PC-3 (cell line): ENCODE data around the gene KRT1.

Experiments used
- EZH2phosphoT487 ChIP-seq: fragments of 300-600 bp; sonication (generic); IDR thresholded peaks from 2 replicates; pipeline ENCODE4 v1.6.1; 2018; ENCODE audit warnings: mild to moderate bottlenecking, antibody characterized with exemption, low read length, borderline replicate concordance
- TF ChIP-seq, protein P1 (sequence below): fragments of 300-600 bp; sonication (generic); conservative IDR thresholded peaks from 2 replicates; pipeline ENCODE4 v1.5.1; 2017; ENCODE audit warnings: antibody characterized with exemption, low read depth, mild to moderate bottlenecking, low read length

DNA sequence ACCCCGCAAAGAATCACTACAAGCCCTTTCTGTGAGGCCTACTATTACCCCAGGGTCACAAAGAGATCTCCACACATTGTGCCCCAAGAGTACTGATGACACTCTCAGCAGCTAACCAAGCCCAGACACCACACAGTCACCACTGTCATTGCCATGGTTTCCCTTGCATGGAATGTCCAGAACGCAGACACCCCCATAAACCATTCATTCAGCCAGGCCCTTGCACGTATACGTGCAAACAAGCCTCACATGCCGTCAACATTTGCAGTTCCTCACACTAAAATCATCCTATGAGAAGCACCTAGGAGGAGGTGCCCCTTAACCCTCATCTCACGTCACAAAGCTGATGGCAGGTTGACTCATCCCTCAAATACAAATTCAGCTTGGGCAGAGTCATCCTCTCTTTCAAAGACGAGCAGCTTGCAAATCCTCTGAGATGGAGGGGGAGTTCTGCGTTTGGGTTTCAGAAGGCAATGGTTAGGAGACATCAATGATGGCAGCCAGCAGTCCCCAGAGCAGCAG lies 40.2 kb upstream of the KRT1 start:
- TF ChIP-seq EZH2phosphoT487 = no peak
- TF ChIP-seq, protein P1, sequence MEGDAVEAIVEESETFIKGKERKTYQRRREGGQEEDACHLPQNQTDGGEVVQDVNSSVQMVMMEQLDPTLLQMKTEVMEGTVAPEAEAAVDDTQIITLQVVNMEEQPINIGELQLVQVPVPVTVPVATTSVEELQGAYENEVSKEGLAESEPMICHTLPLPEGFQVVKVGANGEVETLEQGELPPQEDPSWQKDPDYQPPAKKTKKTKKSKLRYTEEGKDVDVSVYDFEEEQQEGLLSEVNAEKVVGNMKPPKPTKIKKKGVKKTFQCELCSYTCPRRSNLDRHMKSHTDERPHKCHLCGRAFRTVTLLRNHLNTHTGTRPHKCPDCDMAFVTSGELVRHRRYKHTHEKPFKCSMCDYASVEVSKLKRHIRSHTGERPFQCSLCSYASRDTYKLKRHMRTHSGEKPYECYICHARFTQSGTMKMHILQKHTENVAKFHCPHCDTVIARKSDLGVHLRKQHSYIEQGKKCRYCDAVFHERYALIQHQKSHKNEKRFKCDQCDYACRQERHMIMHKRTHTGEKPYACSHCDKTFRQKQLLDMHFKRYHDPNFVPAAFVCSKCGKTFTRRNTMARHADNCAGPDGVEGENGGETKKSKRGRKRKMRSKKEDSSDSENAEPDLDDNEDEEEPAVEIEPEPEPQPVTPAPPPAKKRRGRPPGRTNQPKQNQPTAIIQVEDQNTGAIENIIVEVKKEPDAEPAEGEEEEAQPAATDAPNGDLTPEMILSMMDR = no peak
